Measurements from ENCODE around the gene FABP3.

- no peak for TF ChIP-seq POLR2A (IDR thresholded peaks at IDR 0.05; ENCODE audit: low read depth, low read length)
- TF ChIP-seq TAF1 (IDR thresholded peaks at IDR 0.05; ENCODE audit: low read depth, low read length): no peak
- TF ChIP-seq POLR2AphosphoS5 (IDR thresholded peaks at IDR 0.05; ENCODE audit: low read depth, low read length): no peak
- no peak for TF ChIP-seq POU2F2 (IDR thresholded peaks at IDR 0.05; ENCODE audit: low read depth, low read length)
- TF ChIP-seq SPI1 (IDR thresholded peaks at IDR 0.05; ENCODE audit: low read depth, low read length): no peak
- no peak for TF ChIP-seq PAX5 (IDR thresholded peaks at IDR 0.05; ENCODE audit: insufficient read depth, low read length, severe bottlenecking)
Measured at GRCh38 chr1:31408788-31409318, 36.0 kb upstream of the FABP3 start.
